ENCODE results near the gene KRTAP12-1. TPM values are rescaled to one million over a fixed set of nuclear protein-coding genes. Genes with fewer than 3 reads are reported as not detected.

Gene KRTAP12-1
- total and polyA plus RNA-seq, 2 of the 8 experiments (the other 6 are each of a cell fraction or from before 2014, with no cell fraction given) = 0.50 to 0.73 TPM

DNA sequence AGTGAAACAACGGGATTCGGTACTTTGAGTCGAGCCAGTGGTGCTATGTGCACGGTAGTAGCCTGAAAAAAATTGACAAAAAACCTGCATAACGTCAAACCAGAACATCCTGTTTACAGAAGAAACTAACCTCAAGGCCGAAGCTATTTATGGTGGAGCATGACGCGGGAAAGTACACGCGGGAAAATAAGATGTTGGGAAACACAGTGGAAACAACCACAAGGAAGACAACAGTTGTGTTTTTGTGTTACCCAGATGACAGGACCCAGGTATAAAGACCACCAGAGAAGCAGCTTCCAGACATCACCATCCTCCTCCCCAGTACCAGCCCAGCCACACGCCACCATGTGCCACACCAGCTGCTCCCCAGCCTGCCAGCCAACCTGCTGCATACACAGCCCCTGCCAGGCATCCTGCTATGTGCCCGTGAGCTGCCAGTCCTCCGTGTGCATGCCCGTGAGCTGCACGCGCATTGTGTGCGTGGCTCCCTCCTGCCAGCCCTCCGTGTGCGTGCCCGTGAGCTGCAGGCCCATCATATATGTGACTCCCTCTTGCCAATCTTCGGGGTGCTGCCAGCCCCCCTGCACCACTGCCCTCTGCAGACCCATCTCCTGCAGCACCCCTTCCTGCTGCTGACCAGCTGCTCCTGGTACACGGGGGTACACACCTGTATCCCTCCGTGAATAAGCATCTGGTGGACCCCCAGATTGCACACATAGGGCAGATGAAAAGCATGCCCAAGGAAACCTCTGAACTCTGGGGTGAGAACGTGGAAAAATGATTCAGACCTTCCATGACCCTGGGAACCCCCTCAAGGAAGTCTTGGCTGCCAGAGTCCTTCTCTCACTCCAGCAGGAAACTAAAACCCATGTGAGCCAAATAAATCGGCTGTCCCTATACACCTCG lies 24.1 kb downstream of the KRTAP12-1 start, which contains the start of gene KRTAP12-3 (continued):
- TF ChIP-seq TAF7 (optimal IDR thresholded peaks at IDR 0.05; ENCODE audit: borderline replicate concordance, low read depth, low read length) = no peak
- TF ChIP-seq SRF (IDR thresholded peaks at IDR 0.05; ENCODE audit: low read depth, low read length) = no peak
- TF ChIP-seq CHD7 (IDR thresholded peaks at IDR 0.05; ENCODE audit: insufficient replicate concordance, low read length) = no peak
- TF ChIP-seq TAF1 (IDR thresholded peaks at IDR 0.05; ENCODE audit: low read depth, low read length) = no peak
- TF ChIP-seq SP1 (IDR thresholded peaks at IDR 0.05; ENCODE audit: low read depth, low read length) = no peak
- TF ChIP-seq BACH1 (IDR thresholded peaks at IDR 0.05; ENCODE audit: low read length) = no peak

All from H1 (cell line).